ENCODE data around the gene ADAMTS8. TPM values are rescaled to one million over a fixed set of nuclear protein-coding genes. Genes with fewer than 3 reads are reported as not detected.

The ADAMTS8 gene, protein sequence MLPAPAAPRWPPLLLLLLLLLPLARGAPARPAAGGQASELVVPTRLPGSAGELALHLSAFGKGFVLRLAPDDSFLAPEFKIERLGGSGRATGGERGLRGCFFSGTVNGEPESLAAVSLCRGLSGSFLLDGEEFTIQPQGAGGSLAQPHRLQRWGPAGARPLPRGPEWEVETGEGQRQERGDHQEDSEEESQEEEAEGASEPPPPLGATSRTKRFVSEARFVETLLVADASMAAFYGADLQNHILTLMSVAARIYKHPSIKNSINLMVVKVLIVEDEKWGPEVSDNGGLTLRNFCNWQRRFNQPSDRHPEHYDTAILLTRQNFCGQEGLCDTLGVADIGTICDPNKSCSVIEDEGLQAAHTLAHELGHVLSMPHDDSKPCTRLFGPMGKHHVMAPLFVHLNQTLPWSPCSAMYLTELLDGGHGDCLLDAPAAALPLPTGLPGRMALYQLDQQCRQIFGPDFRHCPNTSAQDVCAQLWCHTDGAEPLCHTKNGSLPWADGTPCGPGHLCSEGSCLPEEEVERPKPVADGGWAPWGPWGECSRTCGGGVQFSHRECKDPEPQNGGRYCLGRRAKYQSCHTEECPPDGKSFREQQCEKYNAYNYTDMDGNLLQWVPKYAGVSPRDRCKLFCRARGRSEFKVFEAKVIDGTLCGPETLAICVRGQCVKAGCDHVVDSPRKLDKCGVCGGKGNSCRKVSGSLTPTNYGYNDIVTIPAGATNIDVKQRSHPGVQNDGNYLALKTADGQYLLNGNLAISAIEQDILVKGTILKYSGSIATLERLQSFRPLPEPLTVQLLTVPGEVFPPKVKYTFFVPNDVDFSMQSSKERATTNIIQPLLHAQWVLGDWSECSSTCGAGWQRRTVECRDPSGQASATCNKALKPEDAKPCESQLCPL
- not detected for polyA plus RNA-seq (2012; ENCODE audit: insufficient read depth, insufficient read length)

DNA sequence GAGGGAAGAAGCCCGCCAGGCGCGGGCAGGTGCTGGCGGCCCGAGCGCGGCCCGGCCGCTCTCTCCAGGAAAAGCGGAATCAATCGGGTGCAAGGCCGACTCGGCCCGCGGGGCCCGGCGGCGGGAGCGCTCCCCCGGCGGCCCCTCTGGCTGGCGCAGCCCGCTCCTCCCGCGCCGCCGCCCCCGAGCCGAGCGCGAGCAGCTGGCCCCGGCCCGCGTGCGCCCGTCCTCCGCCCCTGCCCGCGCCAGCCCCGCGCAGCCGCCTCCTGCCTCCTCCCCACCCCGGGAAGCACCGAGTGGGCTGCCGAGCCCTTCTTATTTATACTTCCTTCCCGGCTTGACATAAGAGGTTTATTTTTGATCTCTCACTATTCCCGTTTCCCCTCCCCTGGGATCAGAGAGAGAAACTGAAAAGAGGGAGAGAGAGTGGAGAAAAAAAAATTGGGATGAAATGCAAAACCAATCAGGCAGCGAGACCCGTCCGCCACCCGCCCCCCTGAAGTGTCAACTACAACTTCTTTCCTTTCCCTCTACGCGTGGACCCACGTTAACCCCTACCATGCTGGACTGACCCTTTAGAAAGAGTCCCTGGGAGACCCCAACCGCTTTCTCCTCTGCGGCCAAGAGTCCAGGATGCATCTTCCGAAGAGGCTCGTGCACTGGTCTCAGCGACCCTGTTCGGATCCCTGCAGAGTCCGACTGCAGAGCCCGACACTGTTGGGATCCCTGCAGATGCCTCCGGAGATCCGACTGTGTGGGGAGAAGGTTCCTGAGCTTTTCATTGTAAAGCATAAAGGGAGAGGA lies at the start of gene ADAMTS8:
TSS of gene ADAMTS8 (minus strand) at position 294 of the 804 bp plus-strand sequence. CDS start 323 bp downstream, outside the sequence.
- H3K4me3 ChIP-seq (ENCODE audit: low read length) = no peak within 1 kb of the TSS
- DNase-seq (ENCODE audit: low read depth, low spot score) = no peak

DNA sequence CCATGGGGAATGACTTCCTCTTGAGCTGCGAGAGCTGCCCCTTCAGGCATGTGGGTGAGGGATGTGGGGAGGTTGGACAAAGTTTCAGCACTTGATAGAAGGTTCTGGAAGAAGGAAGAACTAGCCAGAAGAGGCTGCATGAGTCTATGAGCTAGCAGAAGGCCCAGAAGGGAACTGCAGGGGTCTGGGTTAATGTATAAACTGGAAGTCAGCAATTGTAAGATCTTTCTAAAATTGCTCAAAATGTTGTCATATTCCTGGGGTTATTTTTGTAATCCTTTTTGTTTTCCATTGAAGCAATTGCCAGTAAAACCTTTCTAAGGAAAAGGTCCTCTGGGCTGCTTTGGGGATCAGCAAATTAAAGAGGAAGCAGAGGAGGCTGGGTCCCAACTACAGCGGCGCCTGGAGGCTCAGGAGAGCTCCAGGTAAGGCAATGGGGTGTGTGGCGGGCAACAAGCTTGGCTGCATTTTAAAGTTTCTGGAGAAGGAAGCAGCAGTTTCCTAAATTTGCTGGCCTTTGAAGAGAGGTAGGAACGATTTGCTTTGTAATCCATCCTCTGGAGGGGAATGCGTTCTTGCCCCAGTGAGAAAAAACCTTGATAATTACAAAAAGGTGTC lies 49.3 kb upstream of the ADAMTS8 start:
- no peak for DNase-seq (ENCODE audit: low read depth, low spot score)
- H3K4me3 ChIP-seq (ENCODE audit: low read length) = no peak overlapping the region

DNA sequence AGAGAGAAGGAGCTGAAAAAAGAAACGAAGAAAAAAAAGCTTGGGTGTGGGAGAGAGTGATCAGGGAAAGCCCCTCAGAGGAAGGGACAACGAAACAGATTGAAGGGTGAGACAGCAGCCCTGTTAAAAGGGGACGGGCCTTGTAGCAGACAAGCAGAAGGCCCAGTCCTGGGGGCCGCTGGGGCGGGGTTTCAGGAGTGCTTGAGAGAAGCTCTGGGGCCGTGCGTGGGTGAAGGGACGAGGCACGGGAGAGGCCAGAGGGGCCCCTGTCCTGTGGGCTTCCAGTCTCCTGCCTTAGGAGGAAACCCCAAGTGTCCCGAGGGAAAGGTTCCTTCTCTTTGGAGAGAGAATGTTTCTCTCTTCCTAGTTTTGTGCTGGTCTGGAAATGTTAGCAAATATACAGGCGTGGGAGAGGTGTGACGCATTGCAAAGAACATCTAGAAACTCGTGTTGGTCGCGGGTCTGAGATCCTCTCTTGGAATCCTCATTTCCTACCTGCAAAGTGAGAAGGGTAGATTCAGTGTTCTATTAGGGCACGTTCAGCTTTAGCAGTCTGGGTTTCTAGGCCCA lies 48.6 kb upstream of the ADAMTS8 start:
- no peak overlapping the region for H3K4me3 ChIP-seq (ENCODE audit: low read length)
- DNase-seq (ENCODE audit: low read depth, low spot score) = no peak

DNA sequence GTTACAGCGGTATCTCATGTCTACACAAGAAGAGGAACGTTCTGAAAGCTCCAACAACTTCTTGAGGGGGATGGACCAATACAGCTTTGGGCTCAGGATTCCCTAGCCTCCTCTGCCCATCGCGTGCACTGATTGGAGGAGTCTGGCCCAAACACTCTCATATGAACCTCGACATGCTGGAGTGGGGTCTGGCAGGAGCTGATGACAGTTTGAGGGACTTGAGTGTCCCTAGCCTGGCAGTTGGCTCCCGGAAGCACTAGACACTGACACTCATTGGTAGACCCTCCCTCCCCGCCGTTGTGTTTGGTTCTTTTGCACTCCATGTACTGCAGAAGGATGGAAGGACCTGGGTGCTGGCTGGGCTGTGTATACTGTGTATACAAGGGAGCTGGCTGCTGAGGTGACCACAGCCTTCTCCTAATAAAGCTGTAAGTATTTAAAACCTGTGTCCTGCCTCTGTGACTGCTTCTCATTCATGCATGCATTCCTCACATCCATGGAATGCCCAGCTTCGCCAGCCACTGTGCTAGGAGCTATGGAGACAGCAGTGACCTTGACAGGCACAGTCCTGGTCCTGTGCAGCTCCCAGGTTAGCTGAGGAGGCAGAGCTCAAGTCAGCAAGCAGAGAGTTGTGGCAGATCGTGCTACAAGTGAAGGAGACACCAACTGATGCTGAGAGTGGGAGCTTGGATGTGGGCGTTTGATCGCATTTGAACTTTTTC lies 48.0 kb upstream of the ADAMTS8 start:
- DNase-seq (ENCODE audit: low read depth, low spot score) = no peak
- no peak overlapping the region for H3K4me3 ChIP-seq (ENCODE audit: low read length)

DNA sequence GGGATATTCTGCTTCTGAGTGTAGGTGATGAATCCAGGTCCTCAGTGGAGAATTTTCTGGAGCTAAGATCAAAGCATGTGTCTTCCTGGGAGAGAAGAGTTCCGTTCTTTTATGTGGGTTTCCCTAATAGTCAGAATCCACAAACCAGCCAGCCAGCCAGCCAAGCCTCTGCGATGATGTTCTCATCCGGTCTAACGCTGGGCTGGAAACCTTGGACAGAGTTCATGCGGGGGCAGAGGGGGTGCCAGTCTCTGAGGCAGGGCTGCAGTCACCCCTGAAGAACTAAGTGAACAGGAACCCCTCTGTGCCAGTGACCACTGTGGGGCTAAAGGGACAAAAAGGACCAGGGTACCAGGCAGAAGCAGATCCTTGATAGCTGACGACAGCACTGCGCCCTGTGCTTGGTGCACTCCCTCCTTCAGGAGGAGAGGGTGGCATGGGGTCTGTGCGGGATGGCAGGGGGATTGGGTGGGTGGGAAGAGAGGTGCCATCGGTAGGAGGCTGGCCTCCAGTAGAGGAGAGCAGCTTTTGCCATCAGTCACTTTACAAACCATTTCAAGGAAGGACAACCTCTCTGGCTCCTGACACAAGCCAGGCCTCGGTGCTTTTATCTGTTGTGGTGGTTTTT lies 47.1 kb upstream of the ADAMTS8 start:
- DNase-seq (ENCODE audit: low read depth, low spot score) = no peak
- no peak overlapping the region for H3K4me3 ChIP-seq (ENCODE audit: low read length)

DNA sequence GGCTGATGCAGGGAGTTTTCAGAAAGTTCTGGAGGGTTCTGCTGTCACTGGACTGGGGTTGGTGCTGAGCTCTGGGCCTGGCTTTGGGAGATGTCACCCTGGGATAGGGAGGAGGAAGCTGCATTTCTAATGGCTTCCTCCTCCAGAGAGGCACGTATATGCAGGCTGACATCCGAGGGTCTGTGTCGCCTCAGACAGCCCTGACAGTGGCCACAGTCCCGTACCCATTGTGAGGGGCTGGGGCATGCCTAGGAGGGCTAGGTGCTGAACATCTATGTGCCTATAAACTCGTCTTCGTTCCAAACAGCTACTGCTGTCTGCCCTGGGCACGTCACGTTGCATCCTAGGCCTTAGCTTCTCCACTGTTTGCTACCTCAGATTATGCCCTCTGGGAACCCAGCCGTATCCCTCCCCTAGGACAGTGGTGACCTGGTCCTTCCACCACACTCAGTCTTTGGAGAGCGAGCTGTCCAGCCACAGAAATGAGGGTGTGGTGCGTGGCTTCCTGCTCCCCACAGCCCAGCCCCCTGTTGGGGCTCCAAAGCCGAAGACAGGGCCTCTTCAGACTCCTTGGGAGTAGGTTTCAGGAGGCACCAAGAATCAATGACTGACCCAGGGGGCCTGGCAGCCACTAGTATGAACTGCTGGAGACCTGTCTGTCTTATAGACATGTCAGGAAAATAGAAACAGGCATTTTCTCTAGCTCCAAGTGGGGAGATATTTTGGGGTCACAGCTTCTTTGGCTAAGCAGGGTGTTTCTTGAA lies 46.4 kb upstream of the ADAMTS8 start:
- no peak overlapping the region for H3K4me3 ChIP-seq (ENCODE audit: low read length)
- no peak for DNase-seq (ENCODE audit: low read depth, low spot score)

DNA sequence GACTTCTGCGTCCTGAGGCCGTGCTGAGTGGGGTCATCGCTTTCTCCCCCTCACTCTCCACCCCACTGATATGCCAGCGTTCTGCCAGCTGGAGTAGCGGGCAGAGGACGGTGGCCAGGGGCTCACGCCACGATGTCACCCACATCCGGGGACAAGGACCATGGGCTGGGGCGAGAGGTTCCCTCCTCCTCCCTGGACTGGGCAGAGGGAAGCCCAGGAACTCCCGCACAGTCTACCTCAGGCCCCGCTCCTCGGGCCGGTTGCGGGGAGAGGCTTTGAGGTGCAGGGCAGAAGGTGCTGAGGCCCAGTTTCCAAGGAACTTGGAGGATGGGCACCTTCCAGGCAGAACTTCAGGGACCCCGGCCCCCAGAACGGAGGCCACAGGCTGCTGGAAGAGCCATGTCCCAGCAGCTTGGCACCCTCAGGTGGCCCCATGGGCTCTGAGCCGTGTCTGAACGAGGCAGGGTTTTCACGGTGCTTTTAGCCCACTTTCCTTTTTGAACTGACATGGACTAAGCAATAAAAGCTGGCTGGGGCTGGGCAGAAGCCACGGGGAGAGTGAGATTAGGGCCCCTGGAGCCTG lies 45.5 kb upstream of the ADAMTS8 start:
- no peak overlapping the region for H3K4me3 ChIP-seq (ENCODE audit: low read length)
- no peak for DNase-seq (ENCODE audit: low read depth, low spot score)

DNA sequence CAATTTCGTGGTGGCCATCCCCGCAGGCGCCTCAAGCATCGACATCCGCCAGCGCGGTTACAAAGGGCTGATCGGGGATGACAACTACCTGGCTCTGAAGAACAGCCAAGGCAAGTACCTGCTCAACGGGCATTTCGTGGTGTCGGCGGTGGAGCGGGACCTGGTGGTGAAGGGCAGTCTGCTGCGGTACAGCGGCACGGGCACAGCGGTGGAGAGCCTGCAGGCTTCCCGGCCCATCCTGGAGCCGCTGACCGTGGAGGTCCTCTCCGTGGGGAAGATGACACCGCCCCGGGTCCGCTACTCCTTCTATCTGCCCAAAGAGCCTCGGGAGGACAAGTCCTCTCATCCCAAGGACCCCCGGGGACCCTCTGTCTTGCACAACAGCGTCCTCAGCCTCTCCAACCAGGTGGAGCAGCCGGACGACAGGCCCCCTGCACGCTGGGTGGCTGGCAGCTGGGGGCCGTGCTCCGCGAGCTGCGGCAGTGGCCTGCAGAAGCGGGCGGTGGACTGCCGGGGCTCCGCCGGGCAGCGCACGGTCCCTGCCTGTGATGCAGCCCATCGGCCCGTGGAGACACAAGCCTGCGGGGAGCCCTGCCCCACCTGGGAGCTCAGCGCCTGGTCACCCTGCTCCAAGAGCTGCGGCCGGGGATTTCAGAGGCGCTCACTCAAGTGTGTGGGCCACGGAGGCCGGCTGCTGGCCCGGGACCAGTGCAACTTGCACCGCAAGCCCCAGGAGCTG lies 44.8 kb upstream of the ADAMTS8 start:
- DNase-seq (ENCODE audit: low read depth, low spot score) = no peak
- no peak overlapping the region for H3K4me3 ChIP-seq (ENCODE audit: low read length)

DNA sequence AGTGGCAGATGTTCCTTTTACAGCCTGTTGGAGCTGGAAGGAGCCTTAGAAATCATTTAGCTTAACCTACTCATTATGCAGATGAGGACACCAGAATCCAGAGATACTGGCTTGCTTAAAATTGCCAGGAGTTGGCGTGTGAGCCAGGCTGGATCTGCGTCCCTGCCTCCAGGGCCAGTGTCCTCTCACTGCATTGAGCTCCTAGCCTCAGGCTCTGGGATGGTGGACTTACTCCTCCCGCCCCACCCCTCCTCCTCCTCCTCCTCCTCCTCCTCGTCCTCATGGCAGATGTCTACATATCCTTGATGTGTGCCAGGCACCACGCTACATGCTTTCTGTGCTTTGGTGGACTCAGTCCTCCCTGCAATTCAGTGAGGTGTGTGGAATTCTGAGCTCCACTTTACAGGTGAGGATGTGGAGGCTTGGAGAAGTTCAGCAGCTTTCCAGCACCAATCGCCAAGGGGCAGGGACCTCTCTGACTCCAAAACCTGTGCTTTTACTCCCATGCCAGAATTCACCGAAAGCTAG lies 44.1 kb upstream of the ADAMTS8 start:
- H3K4me3 ChIP-seq (ENCODE audit: low read length) = no peak overlapping the region
- DNase-seq (ENCODE audit: low read depth, low spot score) = no peak

DNA sequence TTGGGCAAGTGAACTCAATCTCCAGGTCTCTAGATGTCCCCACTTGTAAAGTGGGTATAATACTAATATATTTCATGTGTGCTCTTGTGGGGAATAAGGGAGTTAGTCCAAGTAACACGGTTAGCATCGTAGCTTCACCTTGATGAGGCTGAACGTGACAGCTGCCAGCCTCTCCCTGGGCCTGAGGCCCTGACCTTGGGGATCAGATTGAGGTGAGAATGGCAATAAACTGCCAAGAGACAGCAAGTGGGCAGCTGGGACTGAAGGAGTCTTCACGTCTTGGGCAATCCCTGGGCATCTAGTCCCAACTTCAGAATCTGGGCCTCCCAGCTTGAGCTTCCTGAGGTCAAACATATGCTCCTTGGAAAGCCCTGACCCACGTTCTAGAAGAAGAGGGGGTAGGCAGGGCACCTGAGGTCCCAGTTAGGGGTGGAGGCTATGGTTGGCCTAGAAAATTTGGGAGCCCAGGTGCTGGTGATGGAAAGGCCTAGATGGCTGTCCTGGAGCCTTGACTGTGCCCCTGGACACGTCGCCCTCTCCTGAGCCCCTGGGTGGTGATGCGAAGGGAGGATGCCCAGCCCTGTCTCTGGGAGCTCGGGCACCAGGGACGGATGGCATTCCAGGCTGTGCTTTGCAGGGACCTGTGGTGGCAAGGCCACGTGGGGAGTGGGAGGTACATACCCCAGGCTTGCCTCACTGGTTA lies 43.5 kb upstream of the ADAMTS8 start:
- H3K4me3 ChIP-seq (ENCODE audit: low read length) = no peak overlapping the region
- DNase-seq (ENCODE audit: low read depth, low spot score) = no peak

DNA sequence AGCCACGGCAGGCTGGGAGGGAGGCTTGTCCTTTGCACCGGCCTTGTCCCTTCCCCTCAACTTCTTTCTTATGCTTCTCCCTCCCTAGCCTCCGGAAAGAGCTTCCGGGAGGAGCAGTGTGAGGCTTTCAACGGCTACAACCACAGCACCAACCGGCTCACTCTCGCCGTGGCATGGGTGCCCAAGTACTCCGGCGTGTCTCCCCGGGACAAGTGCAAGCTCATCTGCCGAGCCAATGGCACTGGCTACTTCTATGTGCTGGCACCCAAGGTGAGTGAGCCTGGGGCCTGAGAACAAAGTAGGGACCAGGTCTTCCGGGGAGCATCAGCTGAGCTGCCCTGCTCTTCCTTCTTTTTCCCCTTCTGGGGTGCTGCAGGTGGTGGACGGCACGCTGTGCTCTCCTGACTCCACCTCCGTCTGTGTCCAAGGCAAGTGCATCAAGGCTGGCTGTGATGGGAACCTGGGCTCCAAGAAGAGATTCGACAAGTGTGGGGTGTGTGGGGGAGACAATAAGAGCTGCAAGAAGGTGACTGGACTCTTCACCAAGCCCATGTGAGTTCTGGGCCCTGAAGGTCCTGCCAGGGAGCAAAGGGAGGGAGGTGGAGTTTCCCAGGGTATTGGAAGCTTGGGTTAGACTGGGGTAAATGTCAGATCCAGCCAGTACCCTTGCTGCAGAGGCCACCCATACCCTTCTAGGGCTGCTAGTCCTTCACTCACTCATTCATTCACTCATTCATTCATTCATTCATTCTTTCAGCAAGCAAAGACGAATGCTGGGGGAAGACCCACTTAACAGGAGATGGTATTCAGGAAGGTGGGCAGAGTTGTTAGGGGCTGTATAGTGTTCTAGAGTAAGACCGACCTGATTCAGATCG lies 42.7 kb upstream of the ADAMTS8 start:
- H3K4me3 ChIP-seq (ENCODE audit: low read length) = no peak overlapping the region
- no peak for DNase-seq (ENCODE audit: low read depth, low spot score)

DNA sequence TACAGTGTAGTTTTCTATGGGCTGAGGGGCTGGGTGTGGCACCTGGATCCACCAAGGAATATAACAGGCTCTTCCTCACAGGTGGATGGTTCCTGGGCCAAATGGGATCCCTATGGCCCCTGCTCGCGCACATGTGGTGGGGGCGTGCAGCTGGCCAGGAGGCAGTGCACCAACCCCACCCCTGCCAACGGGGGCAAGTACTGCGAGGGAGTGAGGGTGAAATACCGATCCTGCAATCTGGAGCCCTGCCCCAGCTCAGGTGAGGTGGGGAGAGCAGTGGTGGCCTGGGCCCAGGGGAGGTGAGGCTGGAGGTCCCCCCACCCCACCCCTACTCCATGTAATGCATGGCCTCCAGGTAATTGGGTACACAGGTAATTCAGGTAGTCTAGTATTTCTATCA lies 40.8 kb upstream of the ADAMTS8 start:
- no peak for DNase-seq (ENCODE audit: low read depth, low spot score)

DNA sequence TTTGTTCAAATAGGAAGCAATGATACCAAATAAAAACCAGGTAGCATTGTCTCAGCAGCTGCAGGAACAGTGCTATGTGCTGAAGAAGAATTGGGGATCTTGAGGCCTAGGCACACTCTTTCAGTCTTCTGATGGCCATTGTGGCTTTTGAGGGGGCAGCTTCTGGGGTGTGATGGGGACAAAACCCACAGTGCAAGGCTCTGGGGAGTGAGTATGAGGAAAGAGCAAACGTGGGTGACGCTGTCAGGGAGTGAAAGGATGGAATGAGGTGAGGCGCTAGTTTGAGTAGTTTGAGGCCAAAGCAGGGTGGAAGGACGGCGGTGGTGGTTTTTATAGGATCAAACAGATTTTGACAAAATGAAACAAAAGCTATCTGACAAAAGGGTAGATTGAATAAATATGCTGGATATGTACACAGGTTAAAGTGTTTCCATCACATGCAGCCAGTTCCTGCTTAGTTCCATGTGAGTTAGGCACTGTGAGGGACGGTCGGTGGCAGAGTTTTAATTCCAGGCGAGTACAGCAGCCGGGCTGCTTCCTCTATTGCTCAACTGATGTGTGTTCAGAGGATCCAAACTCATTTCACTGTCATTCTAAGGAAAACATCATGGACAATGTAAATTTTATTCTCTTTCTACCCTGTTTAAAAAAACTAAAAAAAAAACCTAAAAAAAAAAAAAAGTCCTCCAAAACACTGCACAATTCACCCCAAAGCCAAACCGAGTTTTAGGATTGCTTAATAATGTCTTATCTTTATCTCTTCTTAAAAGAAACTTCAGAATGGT lies 38.9 kb upstream of the ADAMTS8 start:
- DNase-seq (ENCODE audit: low read depth, low spot score) = no peak
- H3K4me3 ChIP-seq (ENCODE audit: low read length) = no peak overlapping the region

More for the DNA sequence above, 40.8 kb upstream of the ADAMTS8 start:
- no peak overlapping the region for H3K4me3 ChIP-seq (ENCODE audit: low read length)
